HG03342 (cell line): ENCODE results near the gene UBE2J2.

ENCODE experiments used
- ATAC-seq: cut with Tn5 transposase; IDR thresholded peaks from one replicate; pipeline ENCODE4 v1.9.1; 2021; ENCODE audit warnings: mild to moderate bottlenecking, moderate library complexity; ENCODE audit not compliant: unreplicated experiment

UBE2J2 gene

DNA sequence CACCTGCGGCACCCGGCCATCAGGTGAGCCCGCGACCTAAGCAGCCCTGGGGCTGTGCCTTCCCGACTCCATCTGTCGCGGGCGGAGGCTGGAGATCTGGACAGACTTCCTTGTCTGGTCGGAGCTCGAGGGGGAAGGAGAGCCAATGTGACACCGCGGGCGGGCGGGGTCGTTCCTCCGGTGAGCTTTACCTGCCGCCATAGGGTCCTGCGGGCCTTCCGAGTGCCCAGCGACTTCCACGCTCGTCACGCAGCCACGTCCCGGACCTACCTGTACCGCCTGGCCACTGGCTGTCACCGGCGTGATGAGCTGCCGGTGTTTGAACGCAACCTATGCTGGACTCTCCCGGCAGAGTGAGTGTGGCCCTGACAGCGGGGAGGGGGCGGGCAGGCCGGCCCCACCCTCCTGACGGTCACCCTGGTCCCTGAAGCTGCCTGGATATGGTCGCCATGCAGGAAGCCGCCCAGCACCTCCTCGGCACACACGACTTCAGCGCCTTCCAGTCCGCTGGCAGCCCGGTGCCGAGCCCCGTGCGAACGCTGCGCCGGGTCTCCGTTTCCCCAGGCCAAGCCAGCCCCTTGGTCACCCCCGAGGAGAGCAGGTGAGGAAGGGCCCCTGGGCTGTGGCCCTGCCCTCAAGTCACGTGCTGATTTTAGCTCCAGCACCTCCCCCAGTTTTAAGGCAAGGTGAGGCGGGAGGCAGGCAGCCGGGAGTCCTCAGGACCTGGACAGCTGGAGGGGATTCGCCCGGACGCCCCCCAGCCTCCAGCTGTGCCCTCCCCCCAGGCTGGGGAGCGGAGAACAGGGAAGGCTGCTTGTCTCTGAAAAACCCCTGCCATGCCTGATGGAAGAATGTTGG, 35.8 kb upstream of the UBE2J2 start:
- ATAC-seq, result no peak

DNA sequence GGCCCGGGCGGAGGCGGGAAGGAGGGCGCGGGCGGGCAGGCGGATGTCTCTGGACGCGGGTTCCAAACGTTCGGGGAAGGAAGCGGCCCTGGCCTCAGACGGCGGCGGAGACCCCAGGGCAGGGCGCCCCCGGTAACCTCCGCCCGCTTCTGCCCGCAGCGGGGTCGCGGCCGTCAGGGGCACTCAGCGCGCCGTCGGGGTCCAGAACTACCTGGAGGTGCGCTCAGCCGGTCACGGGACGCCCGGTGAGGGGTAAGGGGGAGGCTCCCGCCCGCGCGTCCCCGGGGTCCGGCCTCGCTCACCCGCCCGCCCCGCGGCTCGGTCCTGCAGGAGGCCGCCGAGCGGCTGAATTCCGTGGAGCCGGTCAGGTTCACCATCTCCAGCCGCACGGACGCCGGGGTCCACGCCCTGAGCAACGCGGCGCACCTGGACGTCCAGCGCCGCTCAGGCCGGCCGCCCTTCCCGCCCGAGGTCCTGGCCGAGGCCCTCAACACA, 35.1 kb upstream of the UBE2J2 start:
- peak; percentile 0 for ATAC-seq

DNA sequence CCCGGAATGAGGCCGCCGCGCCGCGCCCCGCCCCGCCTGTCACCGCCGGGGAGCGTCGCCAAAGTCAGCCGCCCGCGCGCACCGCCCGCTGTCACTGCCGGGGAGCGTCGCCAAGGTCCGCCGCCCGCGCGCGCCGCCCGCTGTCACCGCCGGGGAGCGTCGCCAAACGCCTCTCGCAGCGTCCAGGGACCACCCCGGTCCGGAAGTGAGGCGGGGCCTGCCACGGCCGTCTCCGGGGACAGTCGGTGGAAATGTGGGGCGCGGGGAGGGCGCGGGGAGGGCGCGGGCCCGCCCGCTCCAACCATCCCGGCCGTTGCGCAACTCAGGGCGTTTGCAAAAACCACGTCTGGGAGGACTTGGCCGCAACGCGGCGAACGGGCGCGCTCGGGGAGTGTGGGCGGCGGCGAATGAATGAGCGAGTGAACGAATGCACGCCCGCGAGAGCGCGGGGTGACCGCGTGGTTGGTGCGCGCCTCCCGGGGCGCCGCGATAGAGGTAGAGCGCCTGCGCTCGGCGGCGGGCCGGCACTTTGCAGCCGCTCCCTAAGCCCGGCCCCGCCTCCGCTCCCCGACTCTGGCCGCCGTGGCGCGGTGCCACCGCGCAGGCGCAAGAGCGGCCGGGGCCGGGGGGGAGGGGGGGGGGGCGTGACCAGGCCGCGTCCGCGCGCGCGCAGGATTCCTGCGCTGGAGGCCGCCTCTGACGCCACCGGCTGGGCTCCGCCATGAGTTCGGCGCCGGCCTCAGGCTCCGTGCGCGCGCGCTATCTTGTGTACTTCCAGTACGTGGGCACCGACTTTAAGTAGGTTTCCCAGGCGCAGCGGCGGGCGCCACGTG, 34.5 kb upstream of the UBE2J2 start, which contains the start of the genes ACAP3 and PUSL1:
ACAP3 (minus strand) TSS at position 8 of the 833 bp plus-strand sequence. CDS start 115 bp downstream, outside the sequence.
PUSL1 (plus strand) TSS at position 675 of the 833 bp plus-strand sequence; CDS start at position 722, 47 bp downstream.
- ATAC-seq, result peak; percentile 49

DNA sequence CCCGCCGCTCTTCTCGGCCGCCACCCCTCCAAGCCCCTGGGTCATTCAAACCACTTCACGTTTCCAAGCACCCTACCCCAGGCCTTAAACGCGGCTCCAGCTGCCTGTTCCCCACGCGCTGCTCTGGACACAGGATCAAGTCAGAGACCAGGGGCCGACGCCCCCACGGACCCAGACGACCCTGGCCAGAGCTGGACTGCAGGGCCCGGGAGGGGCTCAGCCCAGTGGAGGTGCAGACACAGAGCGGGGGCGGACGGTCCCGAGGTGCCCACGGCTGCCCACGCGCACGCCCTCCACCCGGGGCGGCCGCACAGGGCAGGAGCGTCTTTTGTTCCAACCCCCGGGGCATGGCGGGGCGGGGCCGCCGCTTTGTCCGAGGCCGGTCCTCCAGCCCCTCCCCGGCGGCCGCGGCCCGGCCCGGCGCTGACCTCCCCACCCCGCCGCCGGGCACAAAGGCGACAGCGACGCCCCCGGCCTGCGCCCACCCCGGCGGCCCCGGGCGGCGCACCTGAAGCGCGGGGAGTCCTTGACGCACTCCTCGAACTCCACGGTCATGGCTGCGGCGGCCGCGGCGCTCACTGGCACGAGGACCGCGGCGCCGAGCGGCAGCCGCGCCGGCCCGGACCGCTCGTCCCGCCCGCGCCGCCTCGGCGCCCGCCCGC, 33.7 kb upstream of the UBE2J2 start:
- peak; percentile 4 for ATAC-seq

DNA sequence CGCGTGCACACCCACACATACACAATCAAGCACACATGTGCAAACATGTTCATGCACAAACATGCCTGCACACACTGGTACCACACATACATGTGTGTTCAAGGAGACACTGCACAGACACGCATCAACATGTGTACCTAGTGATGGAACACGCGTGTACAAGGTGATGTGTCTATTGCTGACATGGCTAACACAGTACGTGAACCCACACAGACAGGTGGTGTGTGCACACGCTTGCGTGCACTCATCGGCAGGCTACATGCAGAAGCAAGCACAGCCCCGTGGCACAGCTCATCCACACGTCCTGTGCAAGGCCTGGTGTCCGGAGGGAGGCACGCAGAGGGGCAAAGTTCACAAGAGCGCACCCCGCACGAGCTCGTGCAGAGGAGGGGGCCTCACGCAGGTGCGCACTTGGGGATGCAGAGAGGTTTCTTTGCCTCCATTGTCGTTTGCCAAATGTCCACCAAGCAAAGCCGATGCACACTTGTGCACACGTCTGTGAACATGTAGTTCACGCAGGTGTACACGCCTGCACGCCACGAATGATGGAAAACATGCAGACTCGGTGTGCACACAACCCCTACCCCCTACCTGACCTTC, 33.1 kb upstream of the UBE2J2 start:
- ATAC-seq, result no peak

DNA sequence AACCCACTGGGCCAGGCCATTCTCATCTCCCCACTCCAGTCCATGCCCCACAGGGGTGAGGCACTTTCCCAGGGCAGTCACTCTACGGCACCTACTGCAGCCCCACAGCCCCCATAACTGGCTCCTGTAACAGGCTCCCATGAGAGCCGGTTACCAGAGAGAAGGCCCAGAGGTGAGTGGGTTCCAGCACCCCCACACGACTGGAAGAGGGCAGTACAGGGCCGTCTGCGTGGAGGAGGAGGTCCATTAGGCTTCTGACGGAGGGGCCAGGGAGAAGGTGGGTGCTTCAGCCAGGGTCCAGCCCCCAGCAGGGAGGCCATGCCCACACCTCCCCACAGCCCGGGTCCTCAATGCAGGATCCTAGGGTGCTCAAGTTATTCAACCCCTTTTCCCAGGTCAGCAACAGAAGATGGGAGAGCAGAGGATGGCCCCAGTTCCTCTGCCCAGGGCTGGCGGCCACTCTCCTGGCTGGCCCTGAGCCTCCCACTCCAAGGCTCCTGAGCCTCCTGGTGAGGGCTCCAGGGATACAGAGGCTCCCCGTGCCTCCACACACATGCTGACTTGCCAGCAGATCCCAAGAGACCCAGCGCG, 32.5 kb upstream of the UBE2J2 start:
- ATAC-seq, result no peak

DNA sequence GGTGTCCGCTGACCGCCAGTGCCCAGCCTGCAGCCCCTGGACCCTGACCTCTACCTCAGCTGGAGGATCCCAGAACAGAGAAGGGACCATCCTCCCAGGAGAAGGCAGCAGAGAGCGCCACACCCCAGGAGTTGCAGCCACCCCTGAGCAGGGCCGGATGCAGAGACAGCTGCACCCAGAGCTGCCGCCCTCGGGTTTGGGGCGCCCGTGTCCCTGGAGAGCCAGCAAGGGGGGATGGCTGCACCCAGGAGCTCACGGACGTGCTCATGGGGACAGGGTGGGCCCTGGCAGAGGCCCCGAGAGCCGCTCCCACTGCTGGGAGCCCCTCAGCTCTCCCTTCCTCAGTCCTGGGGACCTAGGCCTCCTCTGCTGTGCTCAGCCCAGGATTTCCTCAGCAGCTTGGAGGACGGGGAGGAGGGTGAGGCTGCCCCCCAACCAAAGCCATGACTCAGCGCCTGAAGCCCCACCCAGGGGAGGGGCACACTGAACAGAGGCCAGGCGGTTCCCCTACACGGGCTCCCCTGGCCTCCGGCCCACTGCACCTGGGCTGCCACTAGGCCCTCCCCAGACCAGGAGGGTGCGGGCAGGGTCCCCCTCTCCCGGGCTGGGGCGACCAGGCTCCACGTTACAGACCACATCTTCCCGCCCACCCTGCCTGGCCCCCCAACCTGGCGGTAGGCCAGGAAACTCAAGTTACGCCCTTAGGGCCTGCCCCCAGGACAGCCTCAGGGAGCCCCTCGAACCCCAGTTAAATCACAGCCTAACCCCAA, 31.8 kb upstream of the UBE2J2 start:
- peak; percentile 24 for ATAC-seq

DNA sequence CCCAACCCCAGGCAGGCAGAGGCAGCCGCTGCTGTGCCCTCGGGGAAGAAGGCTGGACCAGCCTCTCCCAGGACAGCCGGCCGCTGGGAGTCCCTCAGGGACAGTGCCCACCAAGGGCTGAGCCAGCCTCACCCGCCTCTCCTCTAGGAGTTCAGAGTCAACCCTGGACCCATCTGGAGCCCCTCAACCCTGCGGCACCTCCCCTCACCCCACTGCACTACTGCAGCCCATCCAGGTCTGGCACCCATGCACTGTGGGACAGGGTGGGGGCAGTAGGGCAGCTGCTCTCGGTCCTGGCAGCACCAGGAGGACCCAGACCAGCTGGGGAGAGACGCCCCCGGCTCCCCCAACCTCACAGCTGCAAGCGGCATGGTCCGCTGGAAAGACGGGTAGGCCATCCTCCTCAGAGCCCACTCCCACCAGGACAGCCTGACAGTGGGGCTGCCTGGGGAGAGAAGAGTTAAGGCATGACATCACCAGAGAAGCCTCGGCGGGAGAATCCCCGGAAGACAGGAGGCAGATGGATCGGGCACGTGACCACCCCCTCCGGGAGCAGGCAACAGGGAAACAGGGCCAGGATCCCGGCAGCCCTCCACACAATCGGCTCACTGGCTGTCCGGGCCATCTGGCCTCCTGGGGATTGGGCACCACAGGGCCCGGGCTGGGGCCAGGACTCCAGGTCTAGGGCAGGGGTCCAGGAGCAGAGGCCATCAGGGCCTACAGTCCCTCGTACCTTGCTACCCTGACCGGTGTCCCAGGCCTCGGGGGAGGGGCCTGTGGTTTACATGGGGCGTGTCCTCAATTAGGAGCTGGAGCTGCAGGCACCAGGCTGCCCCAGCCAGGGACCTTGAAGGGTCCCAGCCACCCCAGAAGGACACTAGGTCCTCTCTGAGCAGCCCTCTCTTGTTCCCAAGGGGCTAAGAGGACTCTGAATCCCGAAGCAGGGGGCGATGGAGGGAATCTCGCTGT, 31.0 kb upstream of the UBE2J2 start:
- ATAC-seq, result no peak

DNA sequence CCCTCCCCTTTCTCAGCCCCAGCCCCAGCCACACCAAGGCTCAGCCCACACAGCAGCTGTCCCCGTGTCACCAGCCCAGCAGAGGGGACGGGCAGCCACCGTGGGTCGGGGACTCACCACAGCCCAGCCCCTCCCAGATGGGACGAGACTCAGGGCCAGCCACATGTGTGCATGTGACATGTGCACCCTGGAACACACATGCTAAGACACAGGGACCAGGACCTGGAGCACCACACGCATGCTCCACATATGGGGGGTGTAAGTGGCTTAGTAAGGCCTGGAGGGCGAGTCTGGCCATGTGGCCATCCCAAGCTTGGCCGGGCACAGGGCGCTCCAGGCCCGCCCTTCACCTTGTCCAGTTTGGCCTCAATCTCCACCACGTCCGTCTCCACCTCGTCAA, 30.1 kb upstream of the UBE2J2 start:
- no peak for ATAC-seq

DNA sequence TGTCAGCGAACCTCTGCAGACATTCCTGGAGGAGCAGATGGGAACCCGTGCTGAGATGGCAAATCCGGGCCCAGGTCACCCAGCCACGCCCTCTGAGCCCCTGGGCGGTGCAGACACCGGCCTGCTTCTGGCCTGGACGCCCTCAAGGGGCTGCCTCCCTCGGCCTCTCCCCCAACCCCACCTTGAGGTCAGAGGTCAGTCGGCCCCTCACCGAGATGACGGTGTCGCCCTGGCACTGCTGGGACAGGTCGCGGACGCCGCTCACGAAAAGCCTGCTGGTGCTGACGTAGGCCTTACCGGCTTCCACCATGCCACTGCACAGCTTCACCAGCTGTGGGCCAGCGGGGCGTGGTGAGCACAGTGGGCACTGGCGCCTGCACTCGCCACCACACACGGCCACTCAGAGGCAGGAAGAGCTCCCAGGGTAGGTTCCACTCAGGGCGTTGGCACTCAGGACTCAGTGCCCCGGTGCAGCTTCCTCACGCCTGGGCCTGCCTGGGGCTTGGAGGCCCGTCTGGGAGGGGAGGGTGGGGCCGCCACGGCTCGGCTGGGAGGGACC, 29.4 kb upstream of the UBE2J2 start:
- no peak for ATAC-seq

DNA sequence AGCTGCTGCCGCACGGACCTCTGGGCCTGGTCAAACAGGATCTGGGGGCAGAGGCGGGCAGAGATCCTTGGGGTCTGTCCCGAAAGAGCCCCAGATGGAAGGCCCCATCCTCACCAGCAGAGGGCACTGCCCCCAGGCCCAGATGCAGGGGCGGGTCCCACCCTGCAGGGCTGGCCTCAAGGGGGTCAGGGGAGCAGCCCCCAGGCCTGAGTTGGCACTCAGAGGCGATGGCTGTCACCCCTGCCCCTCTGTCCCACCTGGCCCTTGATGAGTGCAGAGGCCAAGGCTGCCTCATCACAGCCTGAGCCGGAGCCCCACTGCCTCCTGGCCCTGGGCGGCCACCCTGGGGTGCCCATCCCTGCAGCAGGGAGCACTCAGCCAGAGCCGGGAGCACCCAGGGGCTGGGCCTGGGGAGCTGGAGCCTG, 28.4 kb upstream of the UBE2J2 start:
- ATAC-seq, result no peak

DNA sequence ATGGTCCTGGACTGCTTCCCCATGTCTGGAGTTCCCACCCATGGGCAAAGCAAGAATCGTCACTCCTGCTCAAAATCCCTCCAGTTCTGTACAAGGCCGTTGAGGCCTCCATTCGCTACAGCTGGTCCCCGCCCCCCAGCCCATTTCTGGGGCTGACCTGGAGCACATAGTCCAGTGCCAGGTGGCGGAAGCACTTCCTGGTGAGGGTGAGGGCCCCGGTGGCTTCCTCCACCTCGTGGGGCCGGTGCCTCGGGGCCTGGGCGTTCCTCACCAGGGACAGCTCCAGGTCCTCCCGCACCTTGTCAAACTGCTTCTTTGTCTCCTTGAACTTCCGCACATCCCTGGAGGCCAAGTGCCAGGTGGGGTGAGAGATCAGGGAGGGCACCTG, 26.7 kb upstream of the UBE2J2 start:
- ATAC-seq, result no peak

DNA sequence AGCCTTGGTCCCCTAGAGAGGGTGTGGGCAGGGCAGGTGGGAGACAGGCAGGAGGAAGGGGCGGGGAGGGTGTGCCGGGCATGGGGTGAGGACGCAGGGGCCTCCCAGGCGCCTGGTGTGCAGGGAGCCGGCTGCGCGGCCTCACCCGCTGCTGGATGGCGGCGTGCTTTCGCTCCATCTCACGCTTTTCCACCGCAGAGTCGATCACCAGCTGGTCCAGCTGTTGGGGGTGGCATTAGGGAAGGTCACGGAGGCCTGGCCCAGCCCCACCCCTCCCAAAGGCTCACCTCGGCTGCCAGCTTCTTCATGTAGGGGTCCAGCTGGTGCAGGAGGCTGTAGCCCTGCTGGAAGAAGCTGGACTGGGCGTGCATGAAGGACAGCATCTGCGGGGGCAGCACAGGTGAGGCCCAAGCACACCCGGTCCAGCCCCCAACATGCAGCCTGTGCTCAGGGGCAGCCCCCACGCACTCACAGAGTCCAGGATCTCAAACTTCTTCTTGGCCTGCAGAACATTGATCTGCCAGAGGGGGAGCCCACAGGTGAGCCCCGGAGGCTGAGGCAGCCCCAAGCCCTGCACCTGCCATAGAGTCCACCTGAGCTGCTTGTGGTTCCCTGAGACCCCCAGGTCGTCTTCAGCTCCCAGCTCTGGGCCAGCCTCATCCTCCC, 26.2 kb upstream of the UBE2J2 start:
- no peak for ATAC-seq

DNA sequence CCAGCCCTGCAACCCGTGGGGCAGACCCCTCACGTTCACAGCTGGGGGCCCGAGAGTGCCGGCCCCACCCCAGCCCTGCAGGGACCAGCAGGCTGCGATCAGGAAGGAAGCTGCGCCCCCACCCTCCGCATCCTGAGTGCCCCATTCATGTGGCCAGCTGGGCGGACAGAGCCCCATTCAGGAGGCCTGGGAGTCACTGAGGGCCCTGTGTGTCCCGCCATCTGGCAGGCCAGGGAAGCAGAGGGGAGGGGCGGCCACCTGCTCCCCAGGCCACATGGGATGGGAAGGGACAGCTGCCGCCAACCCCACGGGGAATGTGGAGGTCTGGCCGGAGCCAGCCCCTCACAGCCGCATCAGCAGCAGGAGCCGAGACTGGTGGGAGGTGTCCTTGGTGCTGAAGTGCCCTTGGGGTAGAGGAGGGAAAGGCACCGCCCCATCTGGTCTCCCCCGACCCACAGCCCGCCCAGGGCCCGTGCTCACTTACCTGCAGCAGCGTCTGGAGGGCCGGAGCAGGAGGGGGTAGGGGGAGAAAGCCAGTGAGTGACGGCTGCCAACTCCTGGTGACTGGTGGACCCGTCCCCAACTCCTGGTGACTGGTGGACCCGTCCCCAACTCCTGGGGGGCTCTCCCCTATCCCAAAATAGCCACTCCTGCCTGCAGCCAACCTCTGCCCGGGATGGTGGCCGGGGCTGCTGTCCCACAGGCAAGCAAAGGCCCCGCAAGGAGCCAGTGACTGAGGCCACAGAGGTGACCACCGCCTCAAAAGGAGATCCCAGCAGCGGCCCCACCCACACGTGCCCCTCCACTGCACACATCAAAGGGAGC, 25.4 kb upstream of the UBE2J2 start:
- ATAC-seq, result no peak

DNA sequence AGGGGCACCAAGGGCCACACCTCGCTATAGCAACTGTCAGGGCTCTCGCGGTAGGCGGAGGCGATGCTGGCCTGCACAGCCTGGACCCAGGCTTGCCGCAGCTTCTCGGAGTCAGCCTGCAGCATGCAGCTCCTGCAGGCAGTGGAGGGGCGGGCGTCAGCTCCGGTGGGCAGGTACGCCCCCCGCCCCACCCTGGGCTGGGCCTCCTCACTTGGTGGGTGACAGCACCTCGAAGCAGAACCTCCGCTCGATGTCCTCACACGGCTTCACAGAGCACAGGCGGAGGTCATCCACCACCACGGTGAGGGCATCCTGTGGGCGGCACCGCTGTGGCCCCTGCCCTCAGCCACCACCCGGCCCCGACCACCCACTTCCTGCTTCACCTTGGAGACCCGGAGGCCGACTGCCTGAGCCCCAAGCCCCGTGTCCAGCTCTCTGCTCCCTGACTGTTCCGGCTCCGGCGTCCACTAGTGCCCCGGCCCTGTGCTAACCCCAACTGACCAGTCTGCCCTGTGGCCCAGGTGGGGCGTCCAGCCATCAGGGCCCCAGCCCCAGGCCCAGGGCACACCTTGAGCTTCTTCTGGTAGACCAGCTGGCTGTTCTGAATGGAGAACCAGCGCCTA, 24.3 kb upstream of the UBE2J2 start:
- no peak for ATAC-seq
